ENCODE results near the gene KREMEN1. TPM values are rescaled to one million over a fixed set of nuclear protein-coding genes. Genes with fewer than 3 reads are reported as not detected.

Gene KREMEN1
- total and polyA plus RNA-seq, 2 of the 4 experiments (the other 2 are of a cell fraction): 2.9 to 4.6 TPM

- in situ Hi-C loops (cut with MboI; ENCODE audit: low sequenced_read_pairs): no loop called here
- Histone ChIP-seq H4K5ac (ENCODE audit: low read depth, low read length) (no peak overlapping the region), H4K20me1 (ENCODE audit: insufficient read depth, low read length) (no peaks in the 10 kb centered on the region), H3K4me1 (ENCODE audit: control insufficient read depth, insufficient read depth, low read length) (peaks cover 3% of the 10 kb centered on the region; the same call in 1 of the 2 replicates), H4K8ac (ENCODE audit: low read depth in 2 of 2, low read length in 2 of 2) (no peak overlapping the region), H3K9ac (ENCODE audit: low read depth, low read length) (no peak overlapping the region), H3K4me3 (ENCODE audit: insufficient read depth, low read depth, low read length) (no peak overlapping the region), H2AFZ (replicated peaks; ENCODE audit: low read length, poor library complexity) (no peak overlapping the region), H3K56ac (ENCODE audit: extremely low read depth, insufficient read depth, low read length) (no peak overlapping the region), H3K18ac (ENCODE audit: low read depth, low read length) (no peak overlapping the region), H3K27ac (ENCODE audit: insufficient read depth, low read length) (no peak overlapping the region), H3K9me1 (ENCODE audit: insufficient read depth, low read length) (0 out of 2 replicates have a peak, but pooled peaks cover 3% of the 10 kb centered on the region), H2BK15ac (ENCODE audit: low read depth, low read length) (no peak overlapping the region), H4K91ac (ENCODE audit: insufficient read depth, low read depth, low read length) (no peak overlapping the region), H3K4me2 (ENCODE audit: low read depth, low read length) (no peak overlapping the region), H3K79me1 (ENCODE audit: low read depth in 1 of 2, low read length in 2 of 2) (no peaks in the 10 kb centered on the region), H3K4ac (ENCODE audit: low read depth, low read length) (no peak overlapping the region), H2BK120ac (ENCODE audit: low read depth, low read length) (no peak overlapping the region), H3K36me3 (ENCODE audit: control insufficient read depth, insufficient read depth, low read length) (peaks cover 6% of the 10 kb centered on the region; the same call in 1 of the 2 replicates), H2BK5ac (ENCODE audit: low read depth, low read length, poor library complexity, severe bottlenecking) (no peak overlapping the region), H2BK20ac (ENCODE audit: low read depth, low read length) (no peak overlapping the region), H3K14ac (replicated peaks; ENCODE audit: low read depth, low read length) (no peak overlapping the region), H2AK9ac (replicated peaks; ENCODE audit: low read depth, low read length, poor library complexity) (no peak overlapping the region), H3K27me3 (ENCODE audit: control insufficient read depth, insufficient read depth, low read length) (no peaks in the 10 kb centered on the region), H3K9me3 (ENCODE audit: control insufficient read depth, insufficient read depth, low read length) (no peaks in the 10 kb centered on the region), H2AK5ac (ENCODE audit: low read depth, low read length) (no peak overlapping the region), H3K23ac (ENCODE audit: low read depth, low read length) (no peak overlapping the region)
- no peak for TF ChIP-seq CTCF (conservative IDR thresholded peaks at IDR 0.05; ENCODE audit: low read depth, low read length)
- no peak for TF ChIP-seq RCOR1 (IDR thresholded peaks at IDR 0.05; ENCODE audit: insufficient replicate concordance, low read length)
- no peak for TF ChIP-seq POLR2A (IDR thresholded peaks at IDR 0.05; ENCODE audit: low read depth, low read length)
- no peak for TF ChIP-seq BHLHE40 (IDR thresholded peaks at IDR 0.05; ENCODE audit: low read depth, low read length)
- TF ChIP-seq RFX5 (IDR thresholded peaks at IDR 0.05; ENCODE audit: low read depth, low read length): no peak
- no peak for TF ChIP-seq SMC3 (IDR thresholded peaks at IDR 0.05; ENCODE audit: low read depth, low read length)
- no peak for TF ChIP-seq RAD21 (IDR thresholded peaks at IDR 0.05; ENCODE audit: low read length)
- TF ChIP-seq CEBPB (IDR thresholded peaks at IDR 0.05; ENCODE audit: low read depth, low read length): no peak
- TF ChIP-seq MXI1 (IDR thresholded peaks at IDR 0.05; ENCODE audit: borderline replicate concordance, low read depth, low read length): no peak
- TF ChIP-seq CHD1 (IDR thresholded peaks at IDR 0.05; ENCODE audit: low read depth, low read length): no peak
- TF ChIP-seq, protein P1, sequence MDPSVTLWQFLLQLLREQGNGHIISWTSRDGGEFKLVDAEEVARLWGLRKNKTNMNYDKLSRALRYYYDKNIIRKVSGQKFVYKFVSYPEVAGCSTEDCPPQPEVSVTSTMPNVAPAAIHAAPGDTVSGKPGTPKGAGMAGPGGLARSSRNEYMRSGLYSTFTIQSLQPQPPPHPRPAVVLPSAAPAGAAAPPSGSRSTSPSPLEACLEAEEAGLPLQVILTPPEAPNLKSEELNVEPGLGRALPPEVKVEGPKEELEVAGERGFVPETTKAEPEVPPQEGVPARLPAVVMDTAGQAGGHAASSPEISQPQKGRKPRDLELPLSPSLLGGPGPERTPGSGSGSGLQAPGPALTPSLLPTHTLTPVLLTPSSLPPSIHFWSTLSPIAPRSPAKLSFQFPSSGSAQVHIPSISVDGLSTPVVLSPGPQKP (IDR thresholded peaks at IDR 0.05; ENCODE audit: borderline replicate concordance, low read depth, low read length): no peak
- ChIA-PET POLR2A (ENCODE audit: unreplicated experiment) (no interaction called here), CTCF (no interaction called here)
- intact Hi-C loops (cut with micrococcal nuclease): no loop called here
- BruUV-seq (replicated peaks): no TSS peak
- dilution Hi-C loops (cut with HindIII; ENCODE audit: low sequenced_read_pairs, unreplicated experiment): no loop called here
- 83% methylated on average over 7 of the region's 16 CpGs; no CpG with 5 or more reads in 1 of the 2 experiments for whole genome bisulfite sequencing, 2 experiments (ENCODE audit: extremely low coverage in 2 of 2, insufficient read length in 1 of 2)
- no peak for DNase-seq
- no peak for ATAC-seq (ENCODE audit: low read depth)
Observed at GRCh38 chr22:29143941-29144785, 71.3 kb downstream of the KREMEN1 start.
